ENCODE results near the gene CRB2.

The CRB2 gene

GRCh38 chr9:123368023-123368422 lies 12.0 kb downstream of the CRB2 start:
- H3K27ac ChIP-seq (ENCODE audit: low read depth, low read length) = no peak overlapping the region
- no peak overlapping the region for H3K9ac ChIP-seq (ENCODE audit: low read length)
- peaks cover 3% of the 10 kb centered on the region; the same call in 1 of the 2 replicates for H3K36me3 ChIP-seq (ENCODE audit: control insufficient read depth, insufficient read depth, low read length)
- peaks cover 18% of the 10 kb centered on the region for H3K27me3 ChIP-seq (ENCODE audit: control insufficient read depth, insufficient read depth, low read length)
- no peaks in the 10 kb centered on the region for H3K9me3 ChIP-seq (ENCODE audit: control insufficient read depth, insufficient read depth, low read depth, low read length)
- no peak overlapping the region for H3K4me3 ChIP-seq (ENCODE audit: low read depth, low read length)
- H3K4me1 ChIP-seq (ENCODE audit: control insufficient read depth, insufficient read depth, low read length) = peaks cover 32% of the 10 kb centered on the region

GRCh38 chr9:123368536-123369153 lies 12.6 kb downstream of the CRB2 start:
- H3K4me3 ChIP-seq (ENCODE audit: low read depth, low read length) = no peak overlapping the region
- H3K9ac ChIP-seq (ENCODE audit: low read length) = no peak overlapping the region
- H3K27ac ChIP-seq (ENCODE audit: low read depth, low read length) = no peak overlapping the region
- peaks cover 24% of the 10 kb centered on the region for H3K27me3 ChIP-seq (ENCODE audit: control insufficient read depth, insufficient read depth, low read length)
- peaks cover 3% of the 10 kb centered on the region; the same call in 1 of the 2 replicates for H3K36me3 ChIP-seq (ENCODE audit: control insufficient read depth, insufficient read depth, low read length)
- no peaks in the 10 kb centered on the region for H3K9me3 ChIP-seq (ENCODE audit: control insufficient read depth, insufficient read depth, low read depth, low read length)
- H3K4me1 ChIP-seq (ENCODE audit: control insufficient read depth, insufficient read depth, low read length) = peaks cover 27% of the 10 kb centered on the region

GRCh38 chr9:123369296-123369695 lies 13.3 kb downstream of the CRB2 start:
- Histone ChIP-seq H3K36me3 (ENCODE audit: control insufficient read depth, insufficient read depth, low read length) (peaks cover 3% of the 10 kb centered on the region; the same call in 1 of the 2 replicates), H3K4me3 (ENCODE audit: low read depth, low read length) (no peak overlapping the region), H3K9me3 (ENCODE audit: control insufficient read depth, insufficient read depth, low read depth, low read length) (no peaks in the 10 kb centered on the region), H3K9ac (ENCODE audit: low read length) (no peak overlapping the region), H3K4me1 (ENCODE audit: control insufficient read depth, insufficient read depth, low read length) (peaks cover 22% of the 10 kb centered on the region), H3K27me3 (ENCODE audit: control insufficient read depth, insufficient read depth, low read length) (peaks cover 31% of the 10 kb centered on the region), H3K27ac (ENCODE audit: low read depth, low read length) (no peak overlapping the region)

GRCh38 chr9:123370108-123370507 lies 14.1 kb downstream of the CRB2 start:
- Histone ChIP-seq H3K4me3 (ENCODE audit: low read depth, low read length) (no peak overlapping the region), H3K36me3 (ENCODE audit: control insufficient read depth, insufficient read depth, low read length) (peaks cover 3% of the 10 kb centered on the region; the same call in 1 of the 2 replicates), H3K9me3 (ENCODE audit: control insufficient read depth, insufficient read depth, low read depth, low read length) (no peaks in the 10 kb centered on the region), H3K27me3 (ENCODE audit: control insufficient read depth, insufficient read depth, low read length) (peaks cover 34% of the 10 kb centered on the region), H3K4me1 (ENCODE audit: control insufficient read depth, insufficient read depth, low read length) (peaks cover 25% of the 10 kb centered on the region), H3K9ac (ENCODE audit: low read length) (no peak overlapping the region), H3K27ac (ENCODE audit: low read depth, low read length) (no peak overlapping the region)

GRCh38 chr9:123370526-123371227 lies 14.7 kb downstream of the CRB2 start:
- Histone ChIP-seq H3K27ac (ENCODE audit: low read depth, low read length) (no peak overlapping the region), H3K9ac (ENCODE audit: low read length) (no peak overlapping the region), H3K4me1 (ENCODE audit: control insufficient read depth, insufficient read depth, low read length) (peaks cover 27% of the 10 kb centered on the region), H3K9me3 (ENCODE audit: control insufficient read depth, insufficient read depth, low read depth, low read length) (no peaks in the 10 kb centered on the region), H3K4me3 (ENCODE audit: low read depth, low read length) (no peak overlapping the region), H3K27me3 (ENCODE audit: control insufficient read depth, insufficient read depth, low read length) (peaks cover 34% of the 10 kb centered on the region), H3K36me3 (ENCODE audit: control insufficient read depth, insufficient read depth, low read length) (peaks cover 3% of the 10 kb centered on the region; the same call in 1 of the 2 replicates)

GRCh38 chr9:123371228-123371584 lies 15.2 kb downstream of the CRB2 start:
- Histone ChIP-seq H3K27me3 (ENCODE audit: control insufficient read depth, insufficient read depth, low read length) (peaks cover 34% of the 10 kb centered on the region), H3K9ac (ENCODE audit: low read length) (no peak overlapping the region), H3K36me3 (ENCODE audit: control insufficient read depth, insufficient read depth, low read length) (peaks cover 3% of the 10 kb centered on the region; the same call in 1 of the 2 replicates), H3K4me3 (ENCODE audit: low read depth, low read length) (no peak overlapping the region), H3K9me3 (ENCODE audit: control insufficient read depth, insufficient read depth, low read depth, low read length) (no peaks in the 10 kb centered on the region), H3K4me1 (ENCODE audit: control insufficient read depth, insufficient read depth, low read length) (peaks cover 30% of the 10 kb centered on the region; the same call in 1 of the 2 replicates), H3K27ac (ENCODE audit: low read depth, low read length) (no peak overlapping the region)

- Histone ChIP-seq H3K9me3 (ENCODE audit: control insufficient read depth, insufficient read depth, low read depth, low read length) (no peaks in the 10 kb centered on the region), H3K27ac (ENCODE audit: low read depth, low read length) (no peak overlapping the region), H3K27me3 (ENCODE audit: control insufficient read depth, insufficient read depth, low read length) (peaks cover 34% of the 10 kb centered on the region), H3K9ac (ENCODE audit: low read length) (no peak overlapping the region), H3K36me3 (ENCODE audit: control insufficient read depth, insufficient read depth, low read length) (peaks cover 3% of the 10 kb centered on the region; the same call in 1 of the 2 replicates), H3K4me3 (ENCODE audit: low read depth, low read length) (no peak overlapping the region), H3K4me1 (ENCODE audit: control insufficient read depth, insufficient read depth, low read length) (peaks cover 37% of the 10 kb centered on the region; the same call in 1 of the 2 replicates)
Observed at GRCh38 chr9:123371805-123372590, 16.0 kb downstream of the CRB2 start.

- Histone ChIP-seq H3K27ac (ENCODE audit: low read depth, low read length) (no peak overlapping the region), H3K9ac (ENCODE audit: low read length) (no peak overlapping the region), H3K4me1 (ENCODE audit: control insufficient read depth, insufficient read depth, low read length) (peaks cover 43% of the 10 kb centered on the region; the same call in 1 of the 2 replicates), H3K36me3 (ENCODE audit: control insufficient read depth, insufficient read depth, low read length) (peaks cover 3% of the 10 kb centered on the region; the same call in 1 of the 2 replicates), H3K4me3 (ENCODE audit: low read depth, low read length) (no peak overlapping the region), H3K9me3 (ENCODE audit: control insufficient read depth, insufficient read depth, low read depth, low read length) (no peaks in the 10 kb centered on the region), H3K27me3 (ENCODE audit: control insufficient read depth, insufficient read depth, low read length) (peaks cover 34% of the 10 kb centered on the region)
Observed at GRCh38 chr9:123372766-123373446, 16.9 kb downstream of the CRB2 start.

- peaks cover 34% of the 10 kb centered on the region for H3K27me3 ChIP-seq (ENCODE audit: control insufficient read depth, insufficient read depth, low read length)
- H3K4me3 ChIP-seq (ENCODE audit: low read depth, low read length) = no peak overlapping the region
- peaks cover 37% of the 10 kb centered on the region; the same call in 1 of the 2 replicates for H3K4me1 ChIP-seq (ENCODE audit: control insufficient read depth, insufficient read depth, low read length)
- H3K36me3 ChIP-seq (ENCODE audit: control insufficient read depth, insufficient read depth, low read length) = peaks cover 3% of the 10 kb centered on the region; the same call in 1 of the 2 replicates
- H3K9ac ChIP-seq (ENCODE audit: low read length) = no peak overlapping the region
- H3K27ac ChIP-seq (ENCODE audit: low read depth, low read length) = no peak overlapping the region
- H3K9me3 ChIP-seq (ENCODE audit: control insufficient read depth, insufficient read depth, low read depth, low read length) = no peaks in the 10 kb centered on the region
Observed at GRCh38 chr9:123373447-123373923, 17.5 kb downstream of the CRB2 start.

GRCh38 chr9:123373946-123374345 lies 17.9 kb downstream of the CRB2 start:
- H3K4me1 ChIP-seq (ENCODE audit: control insufficient read depth, insufficient read depth, low read length) = peaks cover 36% of the 10 kb centered on the region; the same call in 1 of the 2 replicates
- no peak overlapping the region for H3K4me3 ChIP-seq (ENCODE audit: low read depth, low read length)
- H3K27me3 ChIP-seq (ENCODE audit: control insufficient read depth, insufficient read depth, low read length) = peaks cover 34% of the 10 kb centered on the region

More at GRCh38 chr9:123373946-123374345, 17.9 kb downstream of the CRB2 start:
- peaks cover 3% of the 10 kb centered on the region; the same call in 1 of the 2 replicates for H3K36me3 ChIP-seq (ENCODE audit: control insufficient read depth, insufficient read depth, low read length)
- H3K9ac ChIP-seq (ENCODE audit: low read length) = no peak overlapping the region
- no peak overlapping the region for H3K27ac ChIP-seq (ENCODE audit: low read depth, low read length)
- no peaks in the 10 kb centered on the region for H3K9me3 ChIP-seq (ENCODE audit: control insufficient read depth, insufficient read depth, low read depth, low read length)
